ENCODE measurements around the gene CMSS1.

DNA sequence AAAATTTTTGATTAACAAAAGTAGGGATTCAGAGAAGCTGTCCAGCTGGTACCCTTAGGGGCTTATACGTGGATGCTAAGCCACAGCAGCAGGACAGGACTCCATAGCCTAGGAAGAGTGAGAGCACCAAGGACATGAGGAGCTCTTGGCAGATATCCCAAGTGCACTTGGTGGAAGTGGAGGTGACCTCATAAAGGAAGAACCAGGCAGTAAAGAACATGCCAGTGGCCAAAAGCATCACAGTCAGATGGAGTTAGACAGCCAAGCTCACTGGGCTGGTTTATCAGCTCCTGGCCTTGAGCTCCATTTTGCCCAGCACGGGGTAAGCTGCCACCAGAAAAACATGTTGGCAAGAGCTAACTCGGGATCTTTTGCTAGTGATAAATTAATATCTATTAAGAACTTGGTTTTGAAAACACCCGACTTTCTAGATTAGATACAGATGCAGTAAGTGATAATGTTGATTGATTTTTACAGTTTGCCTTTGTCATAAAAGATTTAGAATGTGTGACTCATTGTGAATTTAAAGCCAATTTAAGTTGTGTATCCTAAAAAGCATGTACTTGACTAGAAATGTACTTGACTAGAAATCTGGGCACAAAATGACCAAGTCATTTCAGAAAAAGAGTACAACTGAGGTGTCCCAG is 108.0 kb downstream of the CMSS1 start:
- TF ChIP-seq, protein P1, sequence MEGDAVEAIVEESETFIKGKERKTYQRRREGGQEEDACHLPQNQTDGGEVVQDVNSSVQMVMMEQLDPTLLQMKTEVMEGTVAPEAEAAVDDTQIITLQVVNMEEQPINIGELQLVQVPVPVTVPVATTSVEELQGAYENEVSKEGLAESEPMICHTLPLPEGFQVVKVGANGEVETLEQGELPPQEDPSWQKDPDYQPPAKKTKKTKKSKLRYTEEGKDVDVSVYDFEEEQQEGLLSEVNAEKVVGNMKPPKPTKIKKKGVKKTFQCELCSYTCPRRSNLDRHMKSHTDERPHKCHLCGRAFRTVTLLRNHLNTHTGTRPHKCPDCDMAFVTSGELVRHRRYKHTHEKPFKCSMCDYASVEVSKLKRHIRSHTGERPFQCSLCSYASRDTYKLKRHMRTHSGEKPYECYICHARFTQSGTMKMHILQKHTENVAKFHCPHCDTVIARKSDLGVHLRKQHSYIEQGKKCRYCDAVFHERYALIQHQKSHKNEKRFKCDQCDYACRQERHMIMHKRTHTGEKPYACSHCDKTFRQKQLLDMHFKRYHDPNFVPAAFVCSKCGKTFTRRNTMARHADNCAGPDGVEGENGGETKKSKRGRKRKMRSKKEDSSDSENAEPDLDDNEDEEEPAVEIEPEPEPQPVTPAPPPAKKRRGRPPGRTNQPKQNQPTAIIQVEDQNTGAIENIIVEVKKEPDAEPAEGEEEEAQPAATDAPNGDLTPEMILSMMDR (IDR thresholded peaks at IDR 0.05): no peak
- TF ChIP-seq EZH2 (IDR thresholded peaks at IDR 0.05; ENCODE audit: borderline replicate concordance, insufficient read depth, low read depth, low read length, poor library complexity, severe bottlenecking): no peak

Measured in B cell (primary cell).